ENCODE results near the gene SIRT6. TPM values are rescaled to one million over a fixed set of nuclear protein-coding genes. Genes with fewer than 3 reads are reported as not detected.
A peak's percentile ranks its signal among the peaks of the same experiment; 100 is the strongest.

The SIRT6 gene
- polyA plus RNA-seq, 1 experiment: 12.6 TPM

- peaks cover 3% of the 10 kb centered on the region for H3K27me3 ChIP-seq (ENCODE audit: control insufficient read depth, insufficient read depth, low read length)
- ChIA-PET POLR2A (interaction anchor here (0.6 kb wide), 1 partner anchor 276 kb away, joined by 4 read pairs; the partner anchor contains the start of gene NMRK2), CTCF (interaction anchor here (0.7 to 2.2 kb wide), 4 partner anchors 24 to 223 kb away, joined by 3 to 17 read pairs (median 4); partner anchors contain the start of gene EEF2)
- DNase-seq (ENCODE audit: low read depth, low spot score): no peak
- H3K4me3 ChIP-seq (ENCODE audit: low read depth, low read length): no peak overlapping the region
- H3K27ac ChIP-seq (ENCODE audit: low read depth, low read length): no peak overlapping the region
- peak; percentile 68 for TF ChIP-seq CTCF (IDR thresholded peaks at IDR 0.05; ENCODE audit: low read depth, low read length)
- H3K9me3 ChIP-seq (ENCODE audit: control insufficient read depth, insufficient read depth, low read length): no peaks in the 10 kb centered on the region; the same call in 1 of the 2 replicates
Measured at GRCh38 chr19:4208385-4209094, 26.2 kb upstream of the SIRT6 start.

GRCh38 chr19:4206818-4207484 lies 24.6 kb upstream of the SIRT6 start:
- H3K27ac ChIP-seq (ENCODE audit: low read depth, low read length): no peak overlapping the region
- DNase-seq (ENCODE audit: low read depth, low spot score): no peak
- POLR2A ChIA-PET: interaction anchor here (0.9 kb wide), 1 partner anchor 221 kb away, joined by 5 read pairs; the partner anchor contains the start of gene EEF2
- no peaks in the 10 kb centered on the region; the same call in 1 of the 2 replicates for H3K9me3 ChIP-seq (ENCODE audit: control insufficient read depth, insufficient read depth, low read length)
- H3K27me3 ChIP-seq (ENCODE audit: control insufficient read depth, insufficient read depth, low read length): peaks cover 2% of the 10 kb centered on the region
- TF ChIP-seq CTCF (IDR thresholded peaks at IDR 0.05; ENCODE audit: low read depth, low read length): peak; percentile 55
- CTCF ChIA-PET: interaction anchor here (0.6 to 2.2 kb wide), 7 partner anchors 47 to 905 kb away, joined by 3 to 17 read pairs (median 5); partner anchors contain the start of gene EEF2
- H3K4me3 ChIP-seq (ENCODE audit: low read depth, low read length): no peak overlapping the region

GRCh38 chr19:4201798-4202197 lies 19.4 kb upstream of the SIRT6 start:
- Histone ChIP-seq H3K27ac (ENCODE audit: low read depth, low read length) (no peak overlapping the region), H3K27me3 (ENCODE audit: control insufficient read depth, insufficient read depth, low read length) (peaks cover 16% of the 10 kb centered on the region), H3K9me3 (ENCODE audit: control insufficient read depth, insufficient read depth, low read length) (no peaks in the 10 kb centered on the region; the same call in 1 of the 2 replicates), H3K4me3 (ENCODE audit: low read depth, low read length) (no peak overlapping the region)
- DNase-seq (ENCODE audit: low read depth, low spot score): no peak
- TF ChIP-seq CTCF (IDR thresholded peaks at IDR 0.05; ENCODE audit: low read depth, low read length): no peak
- ChIA-PET POLR2A (interaction anchor here (0.5 to 4.5 kb wide), 3 partner anchors 38 to 217 kb away, joined by 3 to 18 read pairs (median 6); partner anchors contain the start of gene EEF2), CTCF (interaction anchor here (0.8 to 2.7 kb wide), 4 partner anchors 12 to 216 kb away, joined by 4 to 10 read pairs (median 7); partner anchors contain the start of gene EEF2)

GRCh38 chr19:4200940-4201542 lies 18.7 kb upstream of the SIRT6 start:
- no peak for TF ChIP-seq CTCF (IDR thresholded peaks at IDR 0.05; ENCODE audit: low read depth, low read length)
- H3K9me3 ChIP-seq (ENCODE audit: control insufficient read depth, insufficient read depth, low read length): no peaks in the 10 kb centered on the region; the same call in 1 of the 2 replicates
- H3K4me3 ChIP-seq (ENCODE audit: low read depth, low read length): no peak overlapping the region
- POLR2A ChIA-PET: interaction anchor here (0.5 to 4.5 kb wide), 2 partner anchors 143 to 216 kb away, joined by 3 to 18 read pairs; partner anchors contain the start of gene EEF2
- peaks cover 16% of the 10 kb centered on the region for H3K27me3 ChIP-seq (ENCODE audit: control insufficient read depth, insufficient read depth, low read length)
- no peak for DNase-seq (ENCODE audit: low read depth, low spot score)
- H3K27ac ChIP-seq (ENCODE audit: low read depth, low read length): no peak overlapping the region
- CTCF ChIA-PET: interaction anchor here (0.8 to 2.7 kb wide), 3 partner anchors 12 to 215 kb away, joined by 4 to 10 read pairs (median 10); partner anchors contain the start of gene EEF2

Measured in AG04450 (cell line).